Peyer's patch (tissue), 4 donors: ENCODE data around the gene MYMK.

Experiments used
- CTCF ChIP-seq, 6 experiments: fragments of 450-650 bp in 4 of 6; fragments of 200-600 bp in 2 of 6; sonication (generic) in 1 of 6; IDR thresholded peaks; one replicate each; pipeline ENCODE4 v1.5.1; 2017 to 2019; ENCODE audit warnings: antibody characterized with exemption in 6 of 6, mild to moderate bottlenecking in 3 of 6, moderate library complexity in 1 of 6
- POLR2A ChIP-seq, 2 donors: fragments of 450-650 bp; IDR thresholded peaks; one replicate each; pipeline ENCODE4 v1.5.1; 2017; ENCODE audit warnings: antibody characterized with exemption in 2 of 2, mild to moderate bottlenecking in 2 of 2, moderate library complexity in 2 of 2

DNA sequence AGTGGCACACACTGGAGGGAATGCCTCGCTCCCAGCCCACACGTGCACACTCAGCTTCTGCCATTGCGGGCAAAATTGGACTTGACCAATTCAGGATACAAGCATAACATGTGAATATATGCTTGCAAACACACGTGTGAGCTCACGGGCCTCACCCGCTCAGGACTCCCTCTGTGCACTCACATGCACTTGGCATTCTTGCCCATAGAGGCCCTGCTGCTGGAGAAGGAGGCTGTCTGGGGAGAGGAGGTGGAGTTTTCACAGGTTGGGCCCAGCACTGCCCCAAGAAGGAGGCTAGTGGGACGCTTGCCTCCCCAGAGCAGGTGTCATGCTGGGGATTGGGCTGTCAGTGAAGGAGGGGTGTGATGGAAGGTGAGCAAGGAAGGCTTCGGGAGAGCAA is 1.7 kb downstream of the MYMK start:
- TF ChIP-seq CTCF (IDR thresholded peaks at IDR 0.05) (no peak), POLR2A (IDR thresholded peaks at IDR 0.05) (no peak)
